Sigmoid colon (tissue), 7 donors: ENCODE measurements around the gene QRFP. TPM values are rescaled to one million over a fixed set of nuclear protein-coding genes. Genes with fewer than 3 reads are reported as not detected.
"Not testable (repeated sequence)": the region's sequence is repeated elsewhere in the genome, so short reads cannot be mapped to it uniquely, and the experiment has no call there.

Experiments
- DNase-seq: peaks from one replicate; pipeline ENCODE4 v3.0.0-alpha.2; 2019
- H3K27ac ChIP-seq, 4 donors: fragments of 200-600 bp; sonication (generic); one replicate each; pipeline ENCODE4 v1.5.1; 2016 to 2019; ENCODE audit warnings: mild to moderate bottlenecking in 1 of 4
- H3K27me3 ChIP-seq, 3 donors: fragments of 200-600 bp; sonication (generic); one replicate each; pipeline ENCODE4 v1.5.1; 2019; ENCODE audit warnings: mild to moderate bottlenecking in 1 of 3
- H3K36me3 ChIP-seq, 4 donors: fragments of 200-600 bp; sonication (generic); one replicate each; pipeline ENCODE4 v1.5.1; 2016 to 2019
- H3K4me1 ChIP-seq, 4 donors: fragments of 200-600 bp; sonication (generic); one replicate each; pipeline ENCODE4 v1.5.1; 2017 to 2019
- H3K4me3 ChIP-seq, 4 donors: fragments of 200-600 bp; sonication (generic); one replicate each; pipeline ENCODE4 v1.5.1; 2017 to 2019; ENCODE audit warnings: mild to moderate bottlenecking in 2 of 4, moderate library complexity in 1 of 4
- H3K9me3 ChIP-seq, 4 donors: fragments of 200-600 bp in 3 of 4; sonication (generic) in 3 of 4; one replicate each; pipeline versions ENCODE4 v1.5.1 to v1.6.1; 2013 to 2019
- CTCF ChIP-seq, 4 experiments: fragments of 450-650 bp in 3 of 4; fragments of 200-600 bp in 1 of 4; IDR thresholded peaks; one replicate each; pipeline ENCODE4 v1.5.1; 2016 to 2019; ENCODE audit warnings: antibody characterized with exemption in 4 of 4, mild to moderate bottlenecking in 3 of 4, moderate library complexity in 2 of 4
- EP300 ChIP-seq, 4 donors: sonication (generic); formaldehyde crosslinking; IDR thresholded peaks; one replicate each; pipeline ENCODE4 v1.6.1; 2017; ENCODE audit warnings: antibody characterized with exemption in 4 of 4
- POLR2A ChIP-seq, 2 donors: fragments of 450-650 bp; IDR thresholded peaks; one replicate each; pipeline ENCODE4 v1.6.1; 2016; ENCODE audit warnings: antibody characterized with exemption in 2 of 2, mild to moderate bottlenecking in 2 of 2, moderate library complexity in 2 of 2
- POLR2AphosphoS5 ChIP-seq, 4 donors: sonication (generic); formaldehyde crosslinking; IDR thresholded peaks; one replicate each; pipeline ENCODE4 v1.6.1; 2017; ENCODE audit warnings: antibody characterized with exemption in 4 of 4
- WGBS, 2 donors: extraction: QIAGEN DNeasy Blood & Tissue Kit; methylation state at CpG; one replicate each; pipeline ENCODE4 v1.1.7; 2013; 5-methylcytosine and 5-hydroxymethylcytosine counted together
- intact Hi-C: fragments of 100-400 bp; cut with DNase I; formaldehyde crosslinking; loops from one replicate; pipeline ENCODE4 v1.15.1; 2023
- polyA plus RNA-seq, 3 donors: library from polyadenylated mRNA; stranded (reverse); fragments of 200-250 nt; gene quantifications; one replicate each; pipeline ENCODE4 v1.2.3, GENCODE V29; 2013
- total RNA-seq, 4 donors: library from RNA; depleted of rRNA; stranded (reverse); fragments of >200 nt; gene quantifications; one replicate each; pipeline ENCODE4 v1.1.0, GENCODE V29; 2016
- donor health status: healthy with polysubstance abuse.
- donor health status: Bipolar disorder and iron deficiency.
- donor health status: healthy.

The QRFP gene
- total and polyA plus RNA-seq, 7 donors = 0.20 TPM; not detected in 6

GRCh38 chr9:130913599-130914416 lies 17.2 kb upstream of the QRFP start:
- intact Hi-C loops = no loop called here
- no peaks in the 10 kb centered on the region for H3K9me3 ChIP-seq
- WGBS, 2 donors = 74 to 83% methylated on average over 23 of the region's 23 CpGs
- peak overlapping the region in 2 of 4 donors; percentile 31 to 33 for H3K4me3 ChIP-seq
- no peaks in the 10 kb centered on the region for H3K27me3 ChIP-seq
- H3K27ac ChIP-seq = peak overlapping the region in 3 of 4 donors; percentile 31 to 66 (median 57)
- H3K4me1 ChIP-seq = peaks cover 0 to 9% (median 6%) of the 10 kb centered on the region in 4 donors
- H3K36me3 ChIP-seq = no peaks in the 10 kb centered on the region
- DNase-seq = no peak
- TF ChIP-seq CTCF (IDR thresholded peaks at IDR 0.05) = no peak
- no peak for TF ChIP-seq EP300 (IDR thresholded peaks at IDR 0.05)
- no peak for TF ChIP-seq POLR2A (IDR thresholded peaks at IDR 0.05)
- no peak for TF ChIP-seq POLR2AphosphoS5 (IDR thresholded peaks at IDR 0.05)

GRCh38 chr9:130912932-130913598 lies 16.5 kb upstream of the QRFP start:
- TF ChIP-seq POLR2A (IDR thresholded peaks at IDR 0.05) (no peak), CTCF (IDR thresholded peaks at IDR 0.05) (no peak), POLR2AphosphoS5 (IDR thresholded peaks at IDR 0.05) (no peak), EP300 (IDR thresholded peaks at IDR 0.05) (no peak)
- no peaks in the 10 kb centered on the region for H3K27me3 ChIP-seq
- peak overlapping the region in 3 of 4 donors; percentile 25 to 33 (median 31) for H3K4me3 ChIP-seq
- peak overlapping the region in 3 of 4 donors; percentile 31 to 66 (median 57) for H3K27ac ChIP-seq
- WGBS, 2 donors = 74 to 86% methylated on average over 38 of the region's 38 CpGs
- no peaks in the 10 kb centered on the region for H3K9me3 ChIP-seq
- intact Hi-C loops = no loop called here
- H3K4me1 ChIP-seq = peaks cover 0 to 9% (median 4%) of the 10 kb centered on the region in 4 donors
- no peaks in the 10 kb centered on the region for H3K36me3 ChIP-seq
- DNase-seq = peak; percentile 82

GRCh38 chr9:130911254-130912049 lies 14.8 kb upstream of the QRFP start:
- no peak for DNase-seq
- Histone ChIP-seq H3K36me3 (no peaks in the 10 kb centered on the region), H3K27me3 (no peaks in the 10 kb centered on the region), H3K27ac (no peak overlapping the region), H3K9me3 (no peaks in the 10 kb centered on the region), H3K4me3 (no peak overlapping the region), H3K4me1 (peaks cover 0 to 9% (median 4%) of the 10 kb centered on the region in 4 donors)
- 92 to 93% methylated on average over 26 of the region's 26 CpGs for WGBS, 2 donors
- TF ChIP-seq POLR2AphosphoS5 (IDR thresholded peaks at IDR 0.05) (no peak), CTCF (IDR thresholded peaks at IDR 0.05) (no peak), EP300 (IDR thresholded peaks at IDR 0.05) (no peak), POLR2A (IDR thresholded peaks at IDR 0.05) (no peak)
- intact Hi-C loops = no loop called here

GRCh38 chr9:130910670-130911069 lies 14.1 kb upstream of the QRFP start:
- H3K27me3 ChIP-seq, H3K9me3 ChIP-seq, H3K4me3 ChIP-seq, H3K4me1 ChIP-seq, H3K36me3 ChIP-seq, DNase-seq, intact Hi-C loops, H3K27ac ChIP-seq: not testable (repeated sequence)
- WGBS, 2 donors = 71 to 89% methylated on average over 1 of the region's 1 CpG

GRCh38 chr9:130910041-130910440 lies 13.4 kb upstream of the QRFP start:
- H3K4me3 ChIP-seq, H3K36me3 ChIP-seq, H3K9me3 ChIP-seq, H3K4me1 ChIP-seq, H3K27ac ChIP-seq, H3K27me3 ChIP-seq, intact Hi-C loops, DNase-seq: not testable (repeated sequence)
- WGBS, 2 donors = 93% methylated on average over 27 of the region's 27 CpGs
